ENCODE data around the gene DNAH14.
"Not testable (repeated sequence)": the region's sequence is repeated elsewhere in the genome, so short reads cannot be mapped to it uniquely, and the experiment has no call there.

The DNAH14 gene

DNA sequence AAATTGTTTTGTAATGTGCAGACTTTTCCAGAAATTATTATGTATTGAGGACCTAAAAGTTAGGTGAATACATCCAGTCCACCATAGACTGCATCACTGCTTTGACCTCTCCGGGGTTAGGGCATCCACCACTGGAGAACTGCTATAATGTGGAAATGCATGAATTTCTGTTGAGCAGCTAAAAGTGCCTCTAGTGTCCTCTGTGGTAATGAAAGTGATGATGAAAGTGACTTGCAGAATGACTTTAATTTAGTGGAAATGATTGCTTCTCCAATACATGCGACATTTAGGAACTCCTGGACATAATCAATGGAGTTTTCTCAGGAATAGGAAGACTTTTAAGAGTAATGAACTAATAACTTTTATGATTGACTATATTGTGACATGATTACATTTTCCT is 327.6 kb downstream of the DNAH14 start:
- DNase-seq (ENCODE audit: low read depth), result no peak

DNA sequence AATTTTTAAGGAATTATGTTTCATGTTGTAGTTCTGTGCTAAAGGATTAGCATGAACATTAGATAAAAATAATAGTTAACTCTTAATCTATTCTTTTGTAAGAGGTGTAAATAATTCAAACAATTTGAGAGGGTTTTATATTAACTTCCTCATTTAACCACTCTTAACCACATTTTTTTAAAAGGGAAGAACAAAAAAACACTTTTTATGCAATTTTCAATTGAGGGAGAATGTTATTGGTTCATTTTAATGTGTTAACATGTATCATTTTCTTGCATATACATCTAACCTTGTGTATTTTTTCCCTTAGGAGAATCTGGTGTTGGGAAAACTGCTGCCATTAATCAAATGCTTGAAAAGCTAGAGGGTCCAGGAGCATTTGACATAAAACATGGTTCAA is 329.3 kb downstream of the DNAH14 start:
- no peak for DNase-seq (ENCODE audit: low read depth)

DNA sequence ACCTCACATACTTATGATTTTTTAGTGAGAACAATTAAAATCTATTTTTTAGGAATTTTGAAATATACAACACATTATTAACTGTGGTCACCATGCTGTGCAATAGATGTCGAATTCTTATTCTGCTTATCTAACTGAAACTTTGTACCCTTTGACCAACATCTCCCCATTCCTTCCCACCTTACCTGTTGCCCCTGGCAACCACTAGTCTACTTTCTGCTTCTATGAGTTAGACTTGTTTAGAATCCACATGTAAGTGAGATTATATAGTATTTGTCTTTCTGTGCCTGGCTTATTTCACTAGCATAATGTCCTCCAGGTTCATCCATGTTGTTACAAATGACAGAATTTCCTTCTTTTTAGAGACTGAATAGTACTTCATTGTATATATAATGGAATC is 330.1 kb downstream of the DNAH14 start:
- DNase-seq (ENCODE audit: low read depth), result no peak

DNA sequence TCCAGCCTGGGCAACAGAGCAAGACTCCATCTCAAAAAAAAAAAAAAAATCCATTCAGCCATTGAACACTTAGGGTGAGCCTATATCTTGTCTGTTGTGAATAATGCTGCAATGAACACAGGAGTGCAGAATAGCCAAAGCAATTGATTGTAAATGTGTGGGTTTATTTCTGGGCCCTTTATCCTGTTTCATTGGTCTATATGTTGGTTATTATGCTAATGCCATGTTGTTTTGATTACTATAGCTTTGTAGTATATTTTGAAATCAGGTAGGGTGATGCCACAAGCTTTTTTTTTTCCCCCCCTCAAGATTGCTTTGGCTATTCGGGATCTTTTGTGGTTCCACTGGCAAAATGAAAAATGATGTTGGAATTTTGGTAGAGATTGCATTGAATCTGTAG is 330.8 kb downstream of the DNAH14 start:
- DNase-seq (ENCODE audit: low read depth), result no peak

DNA sequence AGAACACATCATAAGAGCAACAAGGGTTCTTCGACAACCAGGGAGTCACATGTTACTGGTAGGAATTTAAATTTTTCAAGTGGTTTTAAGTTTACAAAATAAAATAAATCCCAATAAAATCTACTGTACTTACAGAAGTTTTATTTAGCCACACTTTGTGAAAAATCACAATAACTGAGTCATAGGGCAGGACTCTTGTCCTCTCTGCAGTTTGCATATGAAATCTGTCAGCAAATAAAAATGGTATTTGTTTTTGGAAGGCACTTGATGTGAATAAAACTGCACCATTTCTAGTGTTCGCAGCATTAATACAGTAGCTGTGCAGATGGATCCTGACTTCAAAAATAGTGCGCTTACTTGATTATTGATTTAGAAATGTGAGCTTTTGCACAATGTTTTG is 348.0 kb downstream of the DNAH14 start:
- no peak for DNase-seq (ENCODE audit: low read depth)

DNA sequence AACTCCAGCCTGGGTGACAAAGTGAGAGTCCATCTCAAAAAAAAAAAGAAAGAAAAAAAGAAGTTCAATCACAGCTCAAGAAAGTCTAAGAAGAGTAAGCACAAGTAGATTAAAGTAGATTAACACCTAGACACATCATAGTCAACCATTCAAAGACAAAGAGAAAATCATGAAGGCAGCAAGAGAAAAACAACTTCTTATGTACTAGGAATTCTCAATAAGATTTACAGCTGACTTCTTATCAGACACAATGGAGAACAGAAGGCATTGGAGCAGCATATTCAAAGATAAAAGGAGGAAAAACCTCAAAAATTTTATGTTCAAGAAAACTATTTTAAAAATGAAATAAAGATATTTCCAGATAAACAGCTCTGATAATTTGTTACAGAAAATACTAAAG is 351.1 kb downstream of the DNAH14 start:
- no peak for DNase-seq (ENCODE audit: low read depth)

DNA sequence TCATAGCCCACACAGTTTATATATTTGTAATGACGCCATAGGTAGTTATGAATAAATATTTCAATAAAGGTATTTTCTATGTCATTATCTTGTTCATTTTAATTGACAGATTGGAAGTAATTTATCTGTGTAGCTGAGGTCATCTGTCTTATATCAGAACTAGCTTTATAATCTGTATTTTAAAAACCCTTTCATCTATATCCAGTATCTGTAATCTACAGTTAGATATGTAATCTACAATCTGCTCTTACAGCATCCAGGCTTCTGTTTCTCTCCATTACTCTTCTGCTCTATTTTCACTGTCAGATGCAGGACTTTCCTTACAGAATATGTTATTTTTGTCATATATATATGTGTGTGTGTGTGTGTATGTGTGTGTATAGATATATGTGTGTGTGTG is 360.8 kb downstream of the DNAH14 start:
- no peak for DNase-seq (ENCODE audit: low read depth)

DNA sequence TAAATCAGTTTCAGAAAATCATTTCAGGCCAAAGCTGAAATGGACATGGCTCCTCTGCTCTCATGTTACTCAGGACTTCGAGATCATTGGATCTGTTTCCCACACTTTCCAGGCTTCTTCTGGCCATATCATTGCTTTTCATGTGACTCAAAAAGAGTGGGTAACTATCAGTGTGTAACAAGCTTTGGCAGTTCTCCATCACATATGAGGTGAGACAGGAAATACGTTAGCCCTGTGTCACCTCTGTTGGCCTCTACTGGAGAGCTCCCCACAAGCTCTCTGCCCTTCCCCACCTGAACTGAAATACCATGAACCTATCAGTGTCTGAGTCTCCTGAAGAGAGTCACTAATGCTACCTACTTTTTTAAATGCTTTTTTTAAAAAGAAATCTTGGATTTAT is 370.1 kb downstream of the DNAH14 start:
- no peak for DNase-seq (ENCODE audit: low read depth)

DNA sequence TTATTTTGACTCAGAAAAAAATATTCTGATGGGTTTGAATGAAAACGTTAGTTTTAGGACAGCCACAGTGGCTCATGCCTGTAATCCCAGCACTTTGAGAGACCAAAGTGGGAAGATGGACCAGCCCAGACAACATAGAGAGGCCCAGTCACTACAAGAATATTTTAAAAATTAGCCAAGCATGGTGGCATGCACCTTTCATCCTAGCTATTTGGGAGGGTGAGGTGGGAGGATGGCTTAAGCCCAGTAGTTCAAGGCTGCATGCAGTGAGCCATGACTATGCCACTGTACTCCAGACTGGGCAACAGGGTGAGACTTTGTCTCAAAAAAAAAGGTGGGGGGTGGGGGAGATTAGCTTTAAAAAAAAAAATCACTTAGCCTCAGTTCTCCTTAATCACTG is 370.9 kb downstream of the DNAH14 start:
- DNase-seq (ENCODE audit: low read depth), result no peak

DNA sequence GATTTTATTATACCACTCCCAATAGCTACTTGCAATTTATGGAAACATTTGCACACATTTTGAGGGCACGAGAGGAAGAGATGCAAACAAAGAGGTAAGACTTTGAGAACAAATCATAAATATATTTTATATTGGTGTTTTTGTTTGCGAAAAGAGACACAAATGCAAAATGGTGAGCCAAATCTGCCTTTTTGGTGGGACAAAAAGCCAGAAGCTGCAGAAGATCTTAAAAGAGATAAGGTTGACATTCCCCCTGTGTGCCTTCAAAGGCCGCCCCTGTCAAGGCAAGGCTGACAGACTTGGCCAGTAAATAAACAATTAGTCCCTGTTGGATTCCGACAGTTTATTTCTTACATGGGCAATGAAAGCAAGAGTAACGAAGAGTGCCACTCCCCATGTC is 375.5 kb downstream of the DNAH14 start:
- DNase-seq (ENCODE audit: low read depth), result no peak

DNA sequence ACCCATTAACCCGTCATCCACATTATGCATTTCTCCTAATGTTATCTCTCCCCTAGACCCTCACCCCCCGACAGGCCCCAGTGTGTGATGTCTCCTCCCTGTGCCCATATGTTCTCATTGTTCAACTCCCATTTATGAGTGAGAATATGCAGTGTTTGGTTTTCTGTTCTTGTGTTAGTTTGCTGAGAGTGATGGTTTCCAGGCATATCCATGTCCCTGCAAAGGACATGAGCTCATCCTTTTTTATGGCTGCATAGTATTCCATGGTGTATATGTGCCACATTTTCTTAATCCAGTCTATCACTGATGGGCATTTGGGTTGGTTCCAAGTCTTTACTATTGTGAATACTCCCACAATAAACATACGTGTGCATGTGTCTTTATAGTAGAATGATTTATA is 381.1 kb downstream of the DNAH14 start:
- not testable (repeated sequence) for DNase-seq (ENCODE audit: low read depth)

DNA sequence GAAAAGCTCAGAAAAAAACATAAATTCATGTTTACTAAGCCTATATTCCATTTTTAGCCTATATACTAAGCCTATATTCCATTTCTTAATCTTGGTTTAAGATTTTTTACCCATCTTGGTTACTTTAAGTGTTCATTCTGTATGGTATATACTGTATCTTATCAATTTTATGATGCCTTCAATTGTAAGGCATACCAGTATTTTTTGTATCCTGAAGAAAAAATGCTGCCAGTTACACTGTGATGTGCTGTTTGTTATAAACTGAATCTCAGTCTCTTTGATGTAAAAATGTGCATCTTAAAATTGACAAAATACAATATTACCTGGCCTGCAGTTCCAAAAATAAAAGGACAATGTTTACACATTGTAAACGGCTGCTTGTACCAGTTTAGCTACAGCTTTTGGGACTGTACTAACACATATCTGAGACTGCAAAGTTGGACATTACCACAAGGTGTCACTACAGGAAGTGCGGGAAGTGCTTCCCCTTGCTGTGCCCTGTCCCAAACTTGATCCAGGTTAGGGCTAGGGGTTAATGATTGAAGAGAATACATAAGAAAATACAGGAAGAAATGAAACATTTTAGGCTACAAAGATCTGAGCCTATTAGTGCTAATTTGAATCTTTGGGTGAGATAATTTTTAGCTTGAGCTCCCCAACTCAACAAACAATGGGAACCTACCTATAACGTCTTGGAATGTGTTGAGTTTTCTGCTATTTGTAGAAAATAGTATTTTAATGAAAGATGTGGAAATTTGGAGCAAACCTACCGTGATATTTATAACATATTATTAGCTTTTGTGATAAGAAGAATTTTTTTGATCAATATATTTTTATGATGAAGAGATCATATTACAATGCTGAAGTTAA is 389.5 kb downstream of the DNAH14 start:
- DNase-seq (ENCODE audit: low read depth), result no peak

DNA sequence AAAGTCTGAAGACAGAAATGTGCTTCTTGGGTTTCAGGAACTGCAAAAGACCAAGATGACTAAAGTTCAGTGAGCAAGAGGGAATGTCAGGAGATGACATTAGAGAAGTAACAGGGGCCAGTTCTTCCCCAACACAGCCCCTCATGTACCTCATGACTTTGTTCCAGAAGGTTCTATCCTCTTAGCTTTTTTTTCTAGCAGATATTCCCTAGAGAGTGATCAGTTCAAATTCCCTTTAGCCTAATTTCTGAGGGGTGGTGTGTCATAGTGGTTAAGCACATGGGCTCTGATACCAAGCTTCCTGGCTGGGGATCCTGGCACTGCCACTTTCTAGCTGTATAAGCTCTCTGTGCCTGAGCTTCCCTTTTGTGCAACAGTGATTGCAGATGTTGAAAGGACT is 390.4 kb downstream of the DNAH14 start:
- no peak for DNase-seq (ENCODE audit: low read depth)

DNA sequence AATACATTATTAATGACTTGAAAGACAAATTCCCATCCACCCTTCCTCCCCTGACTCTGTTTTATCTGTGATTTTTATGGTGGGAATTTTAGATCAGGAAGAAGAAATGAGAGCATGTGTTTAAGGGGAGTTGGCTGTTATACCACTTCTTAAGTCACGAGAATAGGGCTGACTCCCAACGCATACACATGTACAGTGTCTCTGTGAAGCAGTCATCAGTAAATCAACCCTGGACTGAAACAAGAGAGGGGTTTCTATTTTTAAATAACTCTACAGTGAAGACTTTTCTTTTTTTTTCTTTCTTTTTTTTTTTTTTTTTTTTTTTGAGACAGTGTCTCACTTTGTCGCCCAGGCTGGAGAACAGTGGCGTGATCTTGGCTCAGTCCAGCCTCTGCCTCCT is 392.3 kb downstream of the DNAH14 start:
- no peak for DNase-seq (ENCODE audit: low read depth)

DNA sequence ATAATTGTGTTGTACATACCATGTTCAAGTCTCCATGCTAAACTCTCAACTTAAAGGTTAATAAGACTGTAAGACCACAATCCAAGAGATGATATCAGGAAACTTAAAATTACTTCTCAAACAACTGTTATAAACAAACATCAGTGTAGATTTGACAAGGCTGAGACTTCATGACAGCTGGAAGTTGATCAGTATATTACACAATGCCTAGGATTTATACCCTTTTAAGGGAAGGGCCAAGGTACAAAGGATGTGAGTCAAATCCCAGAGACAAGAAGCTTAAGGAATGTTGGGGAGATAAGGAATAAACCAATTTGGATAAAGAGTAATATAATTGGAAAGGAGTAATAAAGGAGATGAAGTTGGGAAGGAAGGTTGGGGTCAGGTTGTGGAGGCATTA is 399.6 kb downstream of the DNAH14 start:
- no peak for DNase-seq (ENCODE audit: low read depth)

DNA sequence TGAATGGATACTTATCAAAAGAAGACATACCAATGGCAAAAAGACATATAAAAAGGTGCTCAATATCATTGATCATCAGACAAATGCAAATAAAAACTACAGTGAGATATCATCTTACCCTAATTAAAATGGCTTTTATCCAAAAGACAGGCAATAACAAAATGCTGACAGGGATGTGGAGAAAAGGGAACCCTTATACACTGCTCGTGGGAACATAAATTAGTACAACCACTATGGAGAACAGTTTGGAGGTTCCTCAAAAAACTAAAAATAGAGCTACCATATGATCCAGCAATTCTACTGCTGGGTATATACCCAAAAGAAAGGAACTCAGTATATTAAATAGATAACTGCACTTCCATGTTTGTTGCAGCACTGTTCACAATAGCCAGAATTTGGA is 400.5 kb downstream of the DNAH14 start:
- not testable (repeated sequence) for DNase-seq (ENCODE audit: low read depth)

DNA sequence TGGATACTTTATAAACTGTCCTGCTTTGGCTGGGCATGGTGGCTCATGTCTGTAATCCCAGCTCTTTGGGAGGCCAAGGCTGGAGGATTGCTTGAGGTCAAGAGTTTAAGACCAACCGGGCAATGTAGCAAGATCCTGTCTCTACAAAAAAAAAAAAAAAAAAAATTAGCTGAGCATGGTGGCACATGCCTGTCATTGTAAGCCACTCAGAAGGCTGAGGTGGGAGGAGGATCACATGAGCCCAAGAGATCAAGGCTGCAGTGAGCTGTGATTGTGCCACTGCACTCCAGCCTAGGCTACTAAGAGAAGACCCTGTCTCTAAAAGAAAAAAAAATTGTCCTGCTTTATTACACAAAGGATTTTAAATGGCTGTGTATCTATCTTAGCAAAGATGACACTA is 403.2 kb downstream of the DNAH14 start:
- DNase-seq (ENCODE audit: low read depth), result no peak

DNA sequence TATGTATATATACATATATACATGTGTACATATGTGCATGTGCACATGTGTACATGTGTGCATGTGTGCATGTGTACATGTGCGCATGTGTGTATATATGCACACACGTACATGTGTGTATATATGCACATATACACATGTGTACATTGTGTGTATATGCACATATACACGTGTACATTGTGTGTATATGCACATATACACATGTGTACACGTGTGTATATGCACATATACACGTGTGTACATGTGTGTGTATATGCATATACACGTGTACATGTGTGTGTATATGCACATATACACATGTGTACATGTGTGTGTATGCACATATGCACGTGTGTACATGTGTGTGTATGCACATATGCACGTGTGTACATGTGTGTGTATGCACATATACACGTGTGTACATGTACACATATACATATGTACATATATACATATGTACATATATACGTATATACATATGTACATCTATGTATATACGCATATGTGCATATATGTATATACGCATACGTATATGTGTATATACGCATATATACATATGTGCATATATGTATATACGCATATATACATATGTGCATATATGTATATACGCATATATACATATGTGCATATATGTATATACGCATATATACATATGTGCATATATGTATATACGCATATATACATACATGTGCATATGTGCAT is 405.8 kb downstream of the DNAH14 start:
- DNase-seq (ENCODE audit: low read depth), result not testable (repeated sequence)

DNA sequence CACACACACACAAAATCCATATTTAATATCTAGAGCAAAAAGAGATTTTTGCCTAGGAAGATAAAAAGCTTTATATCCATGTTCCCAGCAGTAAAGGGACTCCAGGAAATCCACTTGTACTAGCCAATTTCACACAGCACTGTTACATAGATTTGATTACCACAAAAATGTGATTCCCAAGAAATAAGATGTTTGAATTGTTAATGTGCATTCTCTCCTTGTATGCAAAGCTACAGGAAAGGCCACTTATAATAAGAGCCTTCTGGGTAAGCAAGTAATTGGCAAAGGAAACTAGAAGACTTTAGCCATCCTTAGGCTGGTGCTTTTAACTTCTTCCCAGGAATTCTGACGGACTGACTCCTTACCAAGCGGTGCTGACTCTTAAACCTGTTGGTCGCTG is 409.1 kb downstream of the DNAH14 start:
- no peak for DNase-seq (ENCODE audit: low read depth)

DNA sequence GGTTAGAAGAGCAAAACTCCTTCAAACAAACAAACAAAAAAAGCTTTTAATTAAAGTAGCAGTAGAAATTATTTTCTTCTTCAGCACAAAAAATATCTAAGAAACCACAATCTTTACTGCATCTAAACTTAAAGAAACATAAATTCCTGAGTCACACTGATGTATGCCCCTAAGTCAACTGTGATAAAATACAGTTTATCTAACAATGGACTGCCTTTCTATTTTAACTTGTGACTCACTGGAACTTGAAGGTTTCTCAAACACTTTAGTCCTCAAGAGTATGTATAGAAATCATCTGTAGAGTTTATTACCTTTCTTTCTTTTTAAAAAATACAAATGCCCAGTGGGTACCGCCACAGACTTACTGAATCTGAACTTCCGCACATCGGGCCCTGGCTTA is 412.2 kb downstream of the DNAH14 start:
- no peak for DNase-seq (ENCODE audit: low read depth)

DNA sequence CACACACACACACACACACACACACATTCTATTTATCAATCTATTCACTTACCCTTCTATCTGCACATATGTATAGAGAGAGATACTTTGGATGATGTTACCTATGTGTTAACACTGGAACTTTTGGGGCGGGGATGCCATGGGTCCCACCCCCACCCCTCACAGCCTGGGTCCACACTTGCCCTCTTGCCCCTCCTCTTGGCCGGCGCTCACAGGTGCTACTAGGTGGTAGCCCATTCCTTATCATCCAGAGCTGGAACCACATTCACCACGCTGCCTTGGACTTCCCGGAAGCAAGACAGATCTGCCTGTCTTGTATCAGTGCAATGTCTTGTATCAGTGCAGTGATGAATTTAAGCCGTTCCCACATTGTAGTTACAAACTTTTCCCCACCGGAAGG is 413.2 kb downstream of the DNAH14 start:
- no peak for DNase-seq (ENCODE audit: low read depth)

DNA sequence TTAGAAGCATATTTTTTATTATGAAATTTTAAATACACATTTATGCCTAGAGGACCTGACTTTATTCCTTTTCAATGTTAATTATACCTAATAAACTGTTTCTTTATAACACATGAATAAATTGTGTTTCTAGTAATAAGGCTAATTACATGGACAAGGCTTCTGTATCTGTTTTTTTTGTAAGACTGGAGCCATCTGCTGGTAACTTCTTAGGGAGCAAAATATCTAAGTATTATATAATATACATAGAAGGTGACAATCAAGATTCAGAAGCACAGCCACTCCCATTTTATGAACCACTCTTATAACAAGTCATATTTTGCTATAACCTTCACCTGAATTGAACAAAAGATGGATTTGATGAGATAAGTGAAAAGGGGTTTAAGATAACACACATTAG is 414.1 kb downstream of the DNAH14 start:
- DNase-seq (ENCODE audit: low read depth), result no peak

DNA sequence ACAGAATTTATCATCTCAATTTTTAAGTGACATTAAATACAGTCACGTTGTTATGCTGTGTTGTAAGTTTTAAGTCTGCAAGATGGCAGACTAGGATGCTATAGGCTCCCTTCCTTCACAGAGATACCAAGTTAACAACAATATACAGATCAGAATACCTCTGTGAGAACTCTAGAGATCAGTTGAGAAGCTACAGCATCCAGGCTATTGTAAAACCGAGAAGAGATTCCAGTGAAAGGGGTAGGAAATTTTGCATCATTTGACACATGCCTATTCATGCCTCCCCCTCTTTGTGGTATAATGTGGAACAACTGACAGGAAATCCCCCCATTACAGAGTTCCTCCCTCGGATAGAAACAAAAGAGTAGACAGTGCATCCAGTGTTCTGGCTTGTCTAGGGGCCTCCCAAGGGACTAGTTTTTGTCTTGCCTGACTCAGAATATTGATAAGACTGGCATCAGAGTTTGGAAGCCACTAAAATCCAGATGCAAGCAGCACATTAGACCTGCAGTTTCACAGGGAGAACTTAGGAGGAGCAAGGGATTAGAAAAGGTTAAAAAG is 417.7 kb downstream of the DNAH14 start:
- no peak for DNase-seq (ENCODE audit: low read depth)
